Activated CD8-positive, alpha-beta memory T cell treated with anti-CD3 and anti-CD28 coated beads for 1 hour (primary cell): ENCODE results near the gene CPNE2.
"Not testable (repeated sequence)": the region's sequence is repeated elsewhere in the genome, so short reads cannot be mapped to it uniquely, and the experiment has no call there.

Source experiments
- DNase-seq, 2 donors: peaks; one replicate each; pipeline ENCODE4 v3.0.0-alpha.2; 2020; ENCODE audit warnings: low read depth in 1 of 2; ENCODE audit errors: extremely low read depth in 1 of 2

Gene CPNE2

GRCh38 chr16:57096192-57096591 is 3.8 kb downstream of the CPNE2 start:
- no peak for DNase-seq

GRCh38 chr16:57096793-57097192 is 4.4 kb downstream of the CPNE2 start:
- DNase-seq: no peak

- no peak for DNase-seq
Observed at GRCh38 chr16:57098188-57098841, 5.9 kb downstream of the CPNE2 start.

- DNase-seq: not testable (repeated sequence)
Observed at GRCh38 chr16:57099965-57100364, 7.6 kb downstream of the CPNE2 start.

- DNase-seq: no peak
Observed at GRCh38 chr16:57100445-57100844, 8.1 kb downstream of the CPNE2 start.

GRCh38 chr16:57102888-57103851 is 10.8 kb downstream of the CPNE2 start:
- DNase-seq: no peak

- no peak for DNase-seq
Observed at GRCh38 chr16:57104706-57105105, 12.3 kb downstream of the CPNE2 start.

GRCh38 chr16:57105184-57105583 is 12.8 kb downstream of the CPNE2 start:
- no peak for DNase-seq

- no peak for DNase-seq
Observed at GRCh38 chr16:57106767-57107166, 14.4 kb downstream of the CPNE2 start.

GRCh38 chr16:57107321-57107922 is 15.0 kb downstream of the CPNE2 start:
- DNase-seq: no peak

- DNase-seq: no peak
Observed at GRCh38 chr16:57108432-57108831, 16.0 kb downstream of the CPNE2 start.

GRCh38 chr16:57109259-57110105 is 17.1 kb downstream of the CPNE2 start:
- DNase-seq: not testable (repeated sequence)

- no peak for DNase-seq
Observed at GRCh38 chr16:57110937-57111336, 18.6 kb downstream of the CPNE2 start.

- no peak for DNase-seq
Observed at GRCh38 chr16:57111420-57111819, 19.0 kb downstream of the CPNE2 start.

- DNase-seq: no peak
Observed at GRCh38 chr16:57112403-57113041, 20.1 kb downstream of the CPNE2 start.

GRCh38 chr16:57113042-57113453 is 20.7 kb downstream of the CPNE2 start:
- DNase-seq: no peak

GRCh38 chr16:57113664-57114063 is 21.3 kb downstream of the CPNE2 start:
- DNase-seq: no peak

- DNase-seq: no peak
Observed at GRCh38 chr16:57115168-57115513, 22.8 kb downstream of the CPNE2 start.

- DNase-seq: no peak
Observed at GRCh38 chr16:57115514-57116182, 23.3 kb downstream of the CPNE2 start.
